Measurements from ENCODE around the gene NIN. TPM values are rescaled to one million over a fixed set of nuclear protein-coding genes. Genes with fewer than 3 reads are reported as not detected.

The NIN gene
- total and polyA plus RNA-seq, 4 donors = 1.7 to 11.1 (median 4.0) TPM

DNA sequence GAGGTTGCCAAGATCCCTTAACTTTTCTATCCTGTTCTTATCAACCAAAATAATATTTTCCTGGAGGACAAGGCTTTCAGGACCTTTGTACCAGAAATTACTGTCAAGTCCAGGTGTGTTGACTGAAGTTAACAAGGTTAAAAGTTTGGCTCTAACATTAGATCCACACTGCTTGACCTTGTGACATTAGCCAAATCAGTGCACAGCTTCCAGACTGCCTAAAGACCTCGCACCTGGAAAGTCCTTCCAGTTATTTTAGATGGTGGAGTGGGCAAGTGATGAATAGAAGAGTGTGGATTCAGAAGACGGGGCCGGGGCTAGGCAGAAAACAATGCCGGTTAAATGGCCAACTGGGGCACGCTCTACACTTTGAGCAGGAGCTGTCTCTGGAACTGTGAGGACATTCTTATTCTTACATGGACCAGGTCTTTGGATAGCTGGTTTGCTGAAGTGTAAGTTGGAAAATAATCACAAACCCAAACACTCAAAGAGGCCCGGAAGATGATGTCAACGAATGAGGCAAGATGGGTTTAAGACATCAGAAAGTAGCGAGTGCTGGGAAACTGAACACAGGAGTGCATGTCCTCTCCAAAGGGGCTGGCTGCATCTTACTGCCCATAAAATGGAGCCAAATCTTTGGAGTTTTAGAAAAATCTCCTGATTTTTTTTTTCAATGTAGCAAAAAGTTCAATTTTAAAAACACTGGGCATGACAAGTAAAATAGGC lies 56.3 kb downstream of the NIN start:
- DNase-seq (ENCODE audit: low spot score) = no peak
- peaks cover 5 to 12% (median 10%) of the 10 kb centered on the region in 4 donors for H3K36me3 ChIP-seq (ENCODE audit: control insufficient read depth in 4 of 4, insufficient read depth in 3 of 4, low read depth in 1 of 4, low read length in 3 of 4)
- TF ChIP-seq, protein P1, sequence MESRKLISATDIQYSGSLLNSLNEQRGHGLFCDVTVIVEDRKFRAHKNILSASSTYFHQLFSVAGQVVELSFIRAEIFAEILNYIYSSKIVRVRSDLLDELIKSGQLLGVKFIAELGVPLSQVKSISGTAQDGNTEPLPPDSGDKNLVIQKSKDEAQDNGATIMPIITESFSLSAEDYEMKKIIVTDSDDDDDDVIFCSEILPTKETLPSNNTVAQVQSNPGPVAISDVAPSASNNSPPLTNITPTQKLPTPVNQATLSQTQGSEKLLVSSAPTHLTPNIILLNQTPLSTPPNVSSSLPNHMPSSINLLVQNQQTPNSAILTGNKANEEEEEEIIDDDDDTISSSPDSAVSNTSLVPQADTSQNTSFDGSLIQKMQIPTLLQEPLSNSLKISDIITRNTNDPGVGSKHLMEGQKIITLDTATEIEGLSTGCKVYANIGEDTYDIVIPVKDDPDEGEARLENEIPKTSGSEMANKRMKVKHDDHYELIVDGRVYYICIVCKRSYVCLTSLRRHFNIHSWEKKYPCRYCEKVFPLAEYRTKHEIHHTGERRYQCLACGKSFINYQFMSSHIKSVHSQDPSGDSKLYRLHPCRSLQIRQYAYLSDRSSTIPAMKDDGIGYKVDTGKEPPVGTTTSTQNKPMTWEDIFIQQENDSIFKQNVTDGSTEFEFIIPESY (IDR thresholded peaks at IDR 0.05) = no peak
- TF ChIP-seq TAF1 (conservative IDR thresholded peaks at IDR 0.05) (no peak), GABPA (IDR thresholded peaks at IDR 0.05 in 1 of 2, conservative IDR thresholded peaks at IDR 0.05 in 1 of 2) (no peak), RXRA (IDR thresholded peaks at IDR 0.05) (no peak), FOXA2 (IDR thresholded peaks at IDR 0.05) (no peak)
- TF ChIP-seq, protein P2, sequence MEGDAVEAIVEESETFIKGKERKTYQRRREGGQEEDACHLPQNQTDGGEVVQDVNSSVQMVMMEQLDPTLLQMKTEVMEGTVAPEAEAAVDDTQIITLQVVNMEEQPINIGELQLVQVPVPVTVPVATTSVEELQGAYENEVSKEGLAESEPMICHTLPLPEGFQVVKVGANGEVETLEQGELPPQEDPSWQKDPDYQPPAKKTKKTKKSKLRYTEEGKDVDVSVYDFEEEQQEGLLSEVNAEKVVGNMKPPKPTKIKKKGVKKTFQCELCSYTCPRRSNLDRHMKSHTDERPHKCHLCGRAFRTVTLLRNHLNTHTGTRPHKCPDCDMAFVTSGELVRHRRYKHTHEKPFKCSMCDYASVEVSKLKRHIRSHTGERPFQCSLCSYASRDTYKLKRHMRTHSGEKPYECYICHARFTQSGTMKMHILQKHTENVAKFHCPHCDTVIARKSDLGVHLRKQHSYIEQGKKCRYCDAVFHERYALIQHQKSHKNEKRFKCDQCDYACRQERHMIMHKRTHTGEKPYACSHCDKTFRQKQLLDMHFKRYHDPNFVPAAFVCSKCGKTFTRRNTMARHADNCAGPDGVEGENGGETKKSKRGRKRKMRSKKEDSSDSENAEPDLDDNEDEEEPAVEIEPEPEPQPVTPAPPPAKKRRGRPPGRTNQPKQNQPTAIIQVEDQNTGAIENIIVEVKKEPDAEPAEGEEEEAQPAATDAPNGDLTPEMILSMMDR (IDR thresholded peaks at IDR 0.05; ENCODE audit: low read depth, low read length, missing input control) = no peak
- TF ChIP-seq, protein P3, sequence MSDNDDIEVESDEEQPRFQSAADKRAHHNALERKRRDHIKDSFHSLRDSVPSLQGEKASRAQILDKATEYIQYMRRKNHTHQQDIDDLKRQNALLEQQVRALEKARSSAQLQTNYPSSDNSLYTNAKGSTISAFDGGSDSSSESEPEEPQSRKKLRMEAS (IDR thresholded peaks at IDR 0.05) = no peak
- no peak overlapping the region for H3K4me3 ChIP-seq (ENCODE audit: low read depth in 1 of 3, low read length in 3 of 3)
- no peak overlapping the region for H3K27ac ChIP-seq (ENCODE audit: low read depth in 1 of 2, low read length in 2 of 2)
- peaks cover 0 to 1% (median 0%) of the 10 kb centered on the region in 4 donors for H3K4me1 ChIP-seq (ENCODE audit: control insufficient read depth in 4 of 4, insufficient read depth in 4 of 4, low read length in 3 of 4)
- H3K27me3 ChIP-seq (ENCODE audit: control insufficient read depth in 4 of 4, insufficient read depth in 4 of 4, low read length in 3 of 4) = no peaks in the 10 kb centered on the region
- no peaks in the 10 kb centered on the region for H3K9me3 ChIP-seq (ENCODE audit: control insufficient read depth in 4 of 4, low read length in 3 of 4)
- no peak overlapping the region for H3K9ac ChIP-seq (ENCODE audit: low read depth in 1 of 2, low read length in 2 of 2)
- WGBS = 89% methylated on average over 8 of the region's 8 CpGs

- H3K9ac ChIP-seq (ENCODE audit: low read depth in 1 of 2, low read length in 2 of 2) = no peak overlapping the region
- H3K9me3 ChIP-seq (ENCODE audit: control insufficient read depth in 4 of 4, low read length in 3 of 4) = no peaks in the 10 kb centered on the region
- peak; percentile 51 for DNase-seq (ENCODE audit: low spot score)
- peaks cover 5 to 12% (median 10%) of the 10 kb centered on the region in 4 donors for H3K36me3 ChIP-seq (ENCODE audit: control insufficient read depth in 4 of 4, insufficient read depth in 3 of 4, low read depth in 1 of 4, low read length in 3 of 4)
- H3K4me1 ChIP-seq (ENCODE audit: control insufficient read depth in 4 of 4, insufficient read depth in 4 of 4, low read length in 3 of 4) = peaks cover 0 to 1% (median 0%) of the 10 kb centered on the region in 4 donors
- no peaks in the 10 kb centered on the region for H3K27me3 ChIP-seq (ENCODE audit: control insufficient read depth in 4 of 4, insufficient read depth in 4 of 4, low read length in 3 of 4)
- H3K27ac ChIP-seq (ENCODE audit: low read depth in 1 of 2, low read length in 2 of 2) = no peak overlapping the region
- H3K4me3 ChIP-seq (ENCODE audit: low read depth in 1 of 3, low read length in 3 of 3) = no peak overlapping the region
- 72% methylated on average over 7 of the region's 7 CpGs for WGBS
- no peak for TF ChIP-seq REST (IDR thresholded peaks at IDR 0.05)
- no peak for TF ChIP-seq ATF3 (IDR thresholded peaks at IDR 0.05)
- TF ChIP-seq SP1 (IDR thresholded peaks at IDR 0.05) = no peak
- TF ChIP-seq JUND (IDR thresholded peaks at IDR 0.05) = no peak
- TF ChIP-seq, protein P3 (IDR thresholded peaks at IDR 0.05) = no peak
- TF ChIP-seq EGR1 (IDR thresholded peaks at IDR 0.05; ENCODE audit: low read depth in 2 of 2) = no peak
- TF ChIP-seq, protein P1 (IDR thresholded peaks at IDR 0.05) = no peak
- TF ChIP-seq RXRA (IDR thresholded peaks at IDR 0.05) = no peak
- no peak for TF ChIP-seq HNF4G (IDR thresholded peaks at IDR 0.05)
- TF ChIP-seq RAD21 (IDR thresholded peaks at IDR 0.05) = peak; percentile 80 to 90
- no peak for TF ChIP-seq HNF4A (conservative IDR thresholded peaks at IDR 0.05)
- TF ChIP-seq FOXA2 (IDR thresholded peaks at IDR 0.05) = no peak
- TF ChIP-seq, protein P2 (IDR thresholded peaks at IDR 0.05; ENCODE audit: low read depth, low read length, missing input control) = peak; percentile 66
Observed at GRCh38 chr14:50773632-50774541, 57.1 kb downstream of the NIN start.

Data from liver (tissue), 9 donors.